PC-3 (cell line): ENCODE data around the gene PCDH9. TPM values are rescaled to one million over a fixed set of nuclear protein-coding genes. Genes with fewer than 3 reads are reported as not detected.

ENCODE experiments used
- ATAC-seq: fragments of 200-7000 bp; cut with Tn5 transposase; 2 replicates; pipeline ENCODE4 v1.9.1; 2020; ENCODE audit warnings: mild to moderate bottlenecking, moderate library complexity
- BruUV-seq: library from RNA; stranded (reverse); fragments of 400-500 nt; replicated peaks from 2 replicates; lab custom pipeline; 2021; lab: Mats Ljungman, UMichigan
- CTCF ChIA-PET: fragments of 300-600 bp; sonication (Branson Sonifier 250); formaldehyde crosslinking; loops from one replicate; lab custom pipeline; 2022; ENCODE audit warnings: antibody characterized with exemption; lab: Charles Lee
- POLR2A ChIA-PET: fragments of 300-600 bp; sonication (Branson Sonifier 250); formaldehyde crosslinking; loops from one replicate; lab custom pipeline; 2022; ENCODE audit warnings: antibody characterized with exemption; ENCODE audit not compliant: unreplicated experiment; lab: Charles Lee
- DNase-seq: peaks from one replicate; pipeline ENCODE4 v3.0.0-alpha.2; 2015
- H2AFZ ChIP-seq: fragments of 300-600 bp; sonication (generic); 2 replicates; pipeline ENCODE4 v1.6.0; 2016; ENCODE audit warnings: antibody characterized with exemption, low read length
- H3F3A ChIP-seq: fragments of 300-600 bp; sonication (generic); one replicate; pipeline ENCODE4 v1.6.0; 2017; ENCODE audit warnings: antibody characterized with exemption, low read length, control low read depth, mild to moderate bottlenecking; ENCODE audit not compliant: unreplicated experiment
- H3K27ac ChIP-seq: fragments of 300-600 bp; sonication (generic); 2 replicates; pipeline ENCODE4 v1.5.1; 2016; ENCODE audit warnings: mild to moderate bottlenecking, low read length
- H3K27me3 ChIP-seq: fragments of 300-600 bp; sonication (generic); 2 replicates; pipeline ENCODE4 v1.6.1; 2016; ENCODE audit warnings: low read length, mixed read lengths
- H3K36me3 ChIP-seq: fragments of 300-600 bp; sonication (generic); 2 replicates; pipeline ENCODE4 v1.6.1; 2016; ENCODE audit warnings: low read depth, mixed run types, low read length, mixed read lengths
- H3K4me1 ChIP-seq: fragments of 300-600 bp; sonication (generic); 2 replicates; pipeline ENCODE4 v1.5.1; 2016; ENCODE audit warnings: low read length; ENCODE audit not compliant: insufficient read depth
- H3K4me2 ChIP-seq: fragments of 300-600 bp; sonication (generic); 2 replicates; pipeline ENCODE4 v1.6.0; 2016; ENCODE audit warnings: low read length
- H3K4me3 ChIP-seq: fragments of 300-600 bp; sonication (generic); 2 replicates; pipeline ENCODE4 v1.5.1; 2016; ENCODE audit warnings: mild to moderate bottlenecking, low read length, mixed read lengths
- H3K79me2 ChIP-seq: fragments of 300-600 bp; sonication (generic); 2 replicates; pipeline ENCODE4 v1.6.1; 2017; ENCODE audit warnings: low read length, mixed read lengths
- H3K9ac ChIP-seq: fragments of 300-600 bp; sonication (generic); 2 replicates; pipeline ENCODE4 v1.6.0; 2016; ENCODE audit warnings: mild to moderate bottlenecking, low read length
- H3K9me2 ChIP-seq: fragments of 300-600 bp; sonication (generic); replicated peaks from 2 replicates; pipeline ENCODE4 v1.6.1; 2016; ENCODE audit warnings: mixed run types, low read length, mixed read lengths
- H3K9me3 ChIP-seq: fragments of 300-600 bp; sonication (generic); 2 replicates; pipeline ENCODE4 v1.6.1; 2016; ENCODE audit warnings: low read length, mixed read lengths
- H4K20me1 ChIP-seq: fragments of 300-600 bp; sonication (generic); 2 replicates; pipeline ENCODE4 v1.6.1; 2016; ENCODE audit warnings: low read length, mixed read lengths
- CTCF ChIP-seq: fragments of 300-600 bp; sonication (generic); conservative IDR thresholded peaks from 2 replicates; pipeline ENCODE4 v1.5.1; 2017; ENCODE audit warnings: antibody characterized with exemption, low read depth, mild to moderate bottlenecking, low read length
- EZH2 ChIP-seq: fragments of 300-600 bp; sonication (generic); IDR thresholded peaks from one replicate; pipeline ENCODE4 v1.6.1; 2017; ENCODE audit warnings: antibody characterized with exemption, mild to moderate bottlenecking, low read length; ENCODE audit not compliant: unreplicated experiment
- EZH2phosphoT487 ChIP-seq: fragments of 300-600 bp; sonication (generic); IDR thresholded peaks from 2 replicates; pipeline ENCODE4 v1.6.1; 2018; ENCODE audit warnings: mild to moderate bottlenecking, antibody characterized with exemption, low read length, borderline replicate concordance
- intact Hi-C: fragments of 100-400 bp; cut with micrococcal nuclease; formaldehyde crosslinking; loops from 2 replicates; pipeline ENCODE4 v1.9.0; 2023
- total RNA-seq: library from RNA; depleted of rRNA; stranded (reverse); fragments of >200 nt; gene quantifications from 2 replicates; pipeline ENCODE4 v1.2.3, GENCODE V29; 2014

PCDH9 gene
- total RNA-seq, 1 experiment from 2014 or later: 0.98 TPM

- ChIA-PET POLR2A (no interaction called here), CTCF (no interaction called here)
- no TSS peak for BruUV-seq
- Histone ChIP-seq H2AFZ (no peak overlapping the region), H3K36me3 (no peaks in the 10 kb centered on the region), H3K4me3 (no peak overlapping the region), H3K79me2 (no peaks in the 10 kb centered on the region), H3K9ac (no peak overlapping the region), H3F3A (no peaks in the 10 kb centered on the region), H4K20me1 (no peaks in the 10 kb centered on the region), H3K27me3 (no peaks in the 10 kb centered on the region), H3K9me2 (no peaks in the 10 kb centered on the region), H3K9me3 (no peaks in the 10 kb centered on the region), H3K4me2 (no peak overlapping the region), H3K4me1 (no peaks in the 10 kb centered on the region), H3K27ac (no peak overlapping the region)
- DNase-seq: no peak
- no peak for ATAC-seq
- TF ChIP-seq EZH2 (no peak), EZH2phosphoT487 (no peak), CTCF (no peak)
- intact Hi-C loops: no loop called here
Observed at GRCh38 chr13:67043901-67044300, 186.2 kb downstream of the PCDH9 start.

- no peaks in the 10 kb centered on the region for H3K27me3 ChIP-seq
- intact Hi-C loops: no loop called here
- no peak for TF ChIP-seq CTCF
- TF ChIP-seq EZH2phosphoT487: no peak
- no peak for TF ChIP-seq EZH2
- no peaks in the 10 kb centered on the region for H3F3A ChIP-seq
- H2AFZ ChIP-seq: no peak overlapping the region
- no peak overlapping the region for H3K4me3 ChIP-seq
- DNase-seq: no peak
- H3K27ac ChIP-seq: no peak overlapping the region
- H3K79me2 ChIP-seq: no peaks in the 10 kb centered on the region
- no peaks in the 10 kb centered on the region for H3K36me3 ChIP-seq
- no peak overlapping the region for H3K9ac ChIP-seq
- no peak for ATAC-seq
- no peaks in the 10 kb centered on the region for H3K9me2 ChIP-seq
- ChIA-PET CTCF (no interaction called here), POLR2A (no interaction called here)
- BruUV-seq: no TSS peak
- no peak overlapping the region for H3K4me2 ChIP-seq
- H3K4me1 ChIP-seq: no peaks in the 10 kb centered on the region
- H4K20me1 ChIP-seq: no peaks in the 10 kb centered on the region
- H3K9me3 ChIP-seq: no peaks in the 10 kb centered on the region
Observed at GRCh38 chr13:67042556-67042955, 187.6 kb downstream of the PCDH9 start.

GRCh38 chr13:67036699-67037457 lies 193.3 kb downstream of the PCDH9 start:
- Histone ChIP-seq H3K9ac (no peak overlapping the region), H3K36me3 (no peaks in the 10 kb centered on the region), H3K79me2 (no peaks in the 10 kb centered on the region), H3K9me3 (no peaks in the 10 kb centered on the region), H3K27ac (no peak overlapping the region), H3K9me2 (no peaks in the 10 kb centered on the region), H3K4me3 (no peak overlapping the region), H4K20me1 (no peaks in the 10 kb centered on the region), H3K4me2 (no peak overlapping the region), H3K4me1 (no peaks in the 10 kb centered on the region), H2AFZ (no peak overlapping the region), H3F3A (no peaks in the 10 kb centered on the region), H3K27me3 (no peaks in the 10 kb centered on the region)
- no peak for DNase-seq
- ChIA-PET CTCF (no interaction called here), POLR2A (no interaction called here)
- TF ChIP-seq EZH2: no peak
- no peak for TF ChIP-seq CTCF
- no peak for TF ChIP-seq EZH2phosphoT487
- BruUV-seq: no TSS peak
- ATAC-seq: no peak
- intact Hi-C loops: no loop called here
